Measurements from ENCODE around the gene KRT39.

Gene KRT39

DNA sequence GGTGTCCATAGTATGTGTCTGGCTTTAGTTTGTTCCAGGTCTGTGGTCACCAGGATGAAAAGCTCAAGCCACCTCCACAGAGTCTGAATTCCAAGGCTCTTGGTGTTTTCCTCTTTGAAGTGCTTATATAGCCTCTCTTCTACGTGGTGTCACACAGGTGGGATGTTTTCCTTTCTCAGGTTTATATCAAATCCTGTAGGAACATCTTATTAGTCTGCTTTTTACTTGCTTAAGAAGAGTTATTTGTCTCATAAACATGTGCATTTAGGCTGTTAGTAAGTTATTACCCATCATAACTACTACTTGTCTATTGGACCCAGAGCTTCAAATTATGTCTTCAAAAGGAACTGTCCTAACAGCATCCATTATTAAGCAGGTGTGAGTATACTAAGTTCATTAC, at the start of gene KRT39:
KRT39 (minus strand) TSS at position 101 of the 400 bp plus-strand sequence; CDS start at position 9, 92 bp downstream.
- TF ChIP-seq, protein P1, sequence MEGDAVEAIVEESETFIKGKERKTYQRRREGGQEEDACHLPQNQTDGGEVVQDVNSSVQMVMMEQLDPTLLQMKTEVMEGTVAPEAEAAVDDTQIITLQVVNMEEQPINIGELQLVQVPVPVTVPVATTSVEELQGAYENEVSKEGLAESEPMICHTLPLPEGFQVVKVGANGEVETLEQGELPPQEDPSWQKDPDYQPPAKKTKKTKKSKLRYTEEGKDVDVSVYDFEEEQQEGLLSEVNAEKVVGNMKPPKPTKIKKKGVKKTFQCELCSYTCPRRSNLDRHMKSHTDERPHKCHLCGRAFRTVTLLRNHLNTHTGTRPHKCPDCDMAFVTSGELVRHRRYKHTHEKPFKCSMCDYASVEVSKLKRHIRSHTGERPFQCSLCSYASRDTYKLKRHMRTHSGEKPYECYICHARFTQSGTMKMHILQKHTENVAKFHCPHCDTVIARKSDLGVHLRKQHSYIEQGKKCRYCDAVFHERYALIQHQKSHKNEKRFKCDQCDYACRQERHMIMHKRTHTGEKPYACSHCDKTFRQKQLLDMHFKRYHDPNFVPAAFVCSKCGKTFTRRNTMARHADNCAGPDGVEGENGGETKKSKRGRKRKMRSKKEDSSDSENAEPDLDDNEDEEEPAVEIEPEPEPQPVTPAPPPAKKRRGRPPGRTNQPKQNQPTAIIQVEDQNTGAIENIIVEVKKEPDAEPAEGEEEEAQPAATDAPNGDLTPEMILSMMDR (IDR thresholded peaks at IDR 0.05; ENCODE audit: low read length, missing control alignments) = no peak
- DNase-seq (ENCODE audit: low read depth) = no peak

DNA sequence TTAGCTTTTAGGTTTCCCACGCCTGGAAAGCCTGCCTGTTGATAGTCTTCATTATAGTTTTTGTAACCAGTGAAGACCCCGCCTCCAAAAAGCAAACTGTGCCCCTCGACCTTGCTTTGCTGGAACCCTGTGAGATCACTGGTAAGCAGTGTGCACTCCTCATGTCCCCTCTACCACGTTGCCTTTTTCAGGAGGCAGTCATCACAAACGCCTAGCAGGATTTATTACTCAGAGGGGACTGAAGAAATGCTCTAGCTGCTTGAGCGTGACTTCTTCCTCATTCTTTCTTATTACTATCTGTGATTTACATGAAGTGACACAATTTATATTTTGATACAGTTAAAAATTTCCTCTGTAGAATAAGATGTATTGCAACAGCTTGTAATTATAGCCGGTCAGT, 48.7 kb upstream of the KRT39 start:
- DNase-seq (ENCODE audit: low read depth) = no peak
- H3K4me3 ChIP-seq (replicated peaks; ENCODE audit: low read depth, low read length) = no peak overlapping the region
- TF ChIP-seq, protein P1 (IDR thresholded peaks at IDR 0.05; ENCODE audit: low read length, missing control alignments) = no peak

More for the DNA sequence above, at the start of gene KRT39:
- no peak within 1 kb of the TSS for H3K4me3 ChIP-seq (replicated peaks; ENCODE audit: low read depth, low read length)

DNA sequence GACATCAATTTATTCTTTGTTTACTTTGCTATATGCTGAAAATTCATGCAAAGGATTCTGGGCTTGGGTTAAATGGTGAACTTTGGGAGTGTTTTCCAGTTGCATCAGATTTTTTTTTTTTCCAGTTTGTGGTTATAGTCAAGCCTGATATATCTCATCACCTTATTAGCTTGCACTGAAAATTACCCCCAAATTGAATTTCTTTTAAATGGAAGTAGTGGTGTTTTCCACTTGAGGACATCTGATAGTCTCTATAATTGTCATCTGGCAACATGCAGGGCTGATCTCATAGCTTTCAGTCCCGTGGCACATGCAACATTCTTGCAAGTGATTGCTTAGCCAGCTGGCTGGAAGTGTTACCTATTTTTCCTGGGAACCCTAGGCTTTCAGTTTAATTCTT, 46.9 kb upstream of the KRT39 start:
- TF ChIP-seq, protein P1 (IDR thresholded peaks at IDR 0.05; ENCODE audit: low read length, missing control alignments) = no peak
- no peak overlapping the region for H3K4me3 ChIP-seq (replicated peaks; ENCODE audit: low read depth, low read length)
- no peak for DNase-seq (ENCODE audit: low read depth)

DNA sequence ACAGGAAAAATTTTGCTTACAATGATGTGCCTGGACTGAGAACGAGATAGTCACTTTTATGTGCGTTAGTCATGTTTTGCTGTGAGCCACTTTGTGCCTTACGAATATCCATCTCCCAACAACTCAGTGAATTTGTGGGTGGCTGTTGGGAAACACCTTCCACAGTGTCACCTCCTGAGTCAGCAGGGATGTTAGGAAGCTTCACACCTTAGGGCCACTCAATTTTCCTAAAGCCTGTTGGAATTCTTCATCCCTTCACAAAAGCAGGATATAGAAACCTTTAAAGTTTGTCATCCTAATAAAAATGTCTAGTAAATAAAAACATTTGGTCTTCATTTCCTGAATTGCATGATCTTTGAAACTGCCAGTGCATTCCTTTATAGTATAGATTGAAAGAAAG, 46.4 kb upstream of the KRT39 start:
- TF ChIP-seq, protein P1 (IDR thresholded peaks at IDR 0.05; ENCODE audit: low read length, missing control alignments) = no peak
- H3K4me3 ChIP-seq (replicated peaks; ENCODE audit: low read depth, low read length) = no peak overlapping the region
- no peak for DNase-seq (ENCODE audit: low read depth)

DNA sequence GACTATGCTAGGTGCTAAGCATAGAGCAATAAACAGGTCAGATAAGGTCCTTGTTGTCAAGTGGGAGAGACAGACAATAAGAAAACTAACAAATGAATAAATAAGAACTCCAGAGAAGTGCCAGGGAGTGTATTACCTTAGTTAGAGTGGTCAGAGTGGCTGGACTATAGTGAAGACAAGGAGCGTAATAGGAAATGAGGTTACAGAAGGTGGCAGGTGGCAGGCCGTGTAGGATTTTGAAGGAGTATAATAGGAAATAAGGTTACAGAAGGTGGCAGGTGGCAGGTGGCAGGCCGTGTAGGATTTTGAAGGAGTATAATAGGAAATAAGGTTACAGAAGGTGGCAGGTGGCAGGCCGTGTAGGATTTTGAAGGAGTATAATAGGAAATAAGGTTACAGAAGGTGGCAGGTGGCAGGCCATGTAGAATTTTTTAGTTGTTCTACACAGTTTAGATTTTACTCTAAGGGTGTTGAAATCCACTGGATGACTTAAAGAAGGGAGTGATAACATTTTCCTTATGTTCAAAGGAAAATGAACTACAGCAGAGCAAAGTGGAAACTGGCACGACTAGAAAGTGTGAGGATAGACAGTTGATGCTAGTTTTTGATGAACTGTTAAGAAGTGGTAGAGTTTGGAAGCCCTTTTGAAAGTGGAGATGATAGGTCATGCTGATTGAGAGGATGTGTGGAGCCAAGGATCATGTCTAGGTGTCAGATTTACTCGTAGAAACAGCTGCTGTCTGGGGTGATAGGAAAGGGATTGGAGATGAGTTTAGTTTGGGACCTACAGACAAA, 45.8 kb upstream of the KRT39 start:
- H3K4me3 ChIP-seq (replicated peaks; ENCODE audit: low read depth, low read length) = no peak overlapping the region
- no peak for DNase-seq (ENCODE audit: low read depth)
- TF ChIP-seq, protein P1 (IDR thresholded peaks at IDR 0.05; ENCODE audit: low read length, missing control alignments) = no peak

DNA sequence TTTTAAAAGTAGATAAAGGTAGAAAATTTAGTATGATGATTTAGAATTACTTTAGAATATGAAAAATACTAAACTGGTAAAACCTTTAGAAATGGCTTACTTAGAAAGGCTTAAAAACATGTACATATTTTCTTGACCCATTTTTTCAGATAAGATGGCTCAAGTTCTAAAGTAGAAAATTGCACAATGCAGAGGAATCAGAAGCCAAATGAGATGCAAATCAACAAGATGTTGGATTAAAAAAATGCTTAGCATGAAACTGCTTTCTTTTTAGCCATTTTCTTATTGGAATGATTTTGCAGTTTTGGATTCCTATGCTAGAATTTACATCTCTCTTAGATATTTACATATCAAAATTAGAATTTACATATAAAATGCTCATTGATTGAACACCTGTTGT, 43.7 kb upstream of the KRT39 start:
- no peak overlapping the region for H3K4me3 ChIP-seq (replicated peaks; ENCODE audit: low read depth, low read length)
- DNase-seq (ENCODE audit: low read depth) = no peak
- TF ChIP-seq, protein P1 (IDR thresholded peaks at IDR 0.05; ENCODE audit: low read length, missing control alignments) = no peak

GRCh38 chr17:41009936-41010335, 43.2 kb upstream of the KRT39 start:
- TF ChIP-seq, protein P1 (IDR thresholded peaks at IDR 0.05; ENCODE audit: low read length, missing control alignments) = no peak
- H3K4me3 ChIP-seq (replicated peaks; ENCODE audit: low read depth, low read length) = no peak overlapping the region
- DNase-seq (ENCODE audit: low read depth) = no peak
